ENCODE results near the gene CACNA1G.

The CACNA1G gene

GRCh38 chr17:50635732-50635981 lies 75.1 kb downstream of the CACNA1G start:
- DNase-seq, result no peak

- no peak for DNase-seq
Observed at GRCh38 chr17:50635982-50636803, 75.7 kb downstream of the CACNA1G start.

- DNase-seq, result no peak
Observed at GRCh38 chr17:50636804-50637195, 76.3 kb downstream of the CACNA1G start.

- no peak for DNase-seq
Observed at GRCh38 chr17:50637829-50638605, 77.5 kb downstream of the CACNA1G start.

- no peak for DNase-seq
Observed at GRCh38 chr17:50638606-50638965, 78.1 kb downstream of the CACNA1G start.

GRCh38 chr17:50638966-50639713 lies 78.6 kb downstream of the CACNA1G start:
- peak; percentile 19 for DNase-seq

- no peak for DNase-seq
Observed at GRCh38 chr17:50640686-50641351, 80.3 kb downstream of the CACNA1G start.

- DNase-seq, result no peak
Observed at GRCh38 chr17:50641357-50641756, 80.8 kb downstream of the CACNA1G start.

GRCh38 chr17:50642071-50642721 lies 81.7 kb downstream of the CACNA1G start:
- DNase-seq, result no peak

GRCh38 chr17:50642722-50643656 lies 82.5 kb downstream of the CACNA1G start:
- DNase-seq, result no peak

- no peak for DNase-seq
Observed at GRCh38 chr17:50645748-50646682, 85.5 kb downstream of the CACNA1G start.

- DNase-seq, result no peak
Observed at GRCh38 chr17:50647187-50647586, 86.7 kb downstream of the CACNA1G start.

- DNase-seq, result no peak
Observed at GRCh38 chr17:50649042-50649908, 88.8 kb downstream of the CACNA1G start.

- DNase-seq, result no peak
Observed at GRCh38 chr17:50651661-50652060, 91.1 kb downstream of the CACNA1G start.

GRCh38 chr17:50653738-50654137 lies 93.2 kb downstream of the CACNA1G start:
- no peak for DNase-seq

- DNase-seq, result no peak
Observed at GRCh38 chr17:50656509-50656908, 96.0 kb downstream of the CACNA1G start.

- DNase-seq, result no peak
Observed at GRCh38 chr17:50657054-50657453, 96.5 kb downstream of the CACNA1G start.

- DNase-seq, result no peak
Observed at GRCh38 chr17:50657627-50658026, 97.1 kb downstream of the CACNA1G start.

- DNase-seq, result no peak
Observed at GRCh38 chr17:50658616-50659015, 98.1 kb downstream of the CACNA1G start.
